HG02938 (cell line): ENCODE data around the gene KCNJ4.
"Not testable (repeated sequence)": the region's sequence is repeated elsewhere in the genome, so short reads cannot be mapped to it uniquely, and the experiment has no call there.

Source experiments
- ATAC-seq: cut with Tn5 transposase; IDR thresholded peaks from one replicate; pipeline ENCODE4 v1.9.1; 2021; ENCODE audit warnings: mild to moderate bottlenecking, moderate library complexity; ENCODE audit not compliant: unreplicated experiment

Gene KCNJ4

DNA sequence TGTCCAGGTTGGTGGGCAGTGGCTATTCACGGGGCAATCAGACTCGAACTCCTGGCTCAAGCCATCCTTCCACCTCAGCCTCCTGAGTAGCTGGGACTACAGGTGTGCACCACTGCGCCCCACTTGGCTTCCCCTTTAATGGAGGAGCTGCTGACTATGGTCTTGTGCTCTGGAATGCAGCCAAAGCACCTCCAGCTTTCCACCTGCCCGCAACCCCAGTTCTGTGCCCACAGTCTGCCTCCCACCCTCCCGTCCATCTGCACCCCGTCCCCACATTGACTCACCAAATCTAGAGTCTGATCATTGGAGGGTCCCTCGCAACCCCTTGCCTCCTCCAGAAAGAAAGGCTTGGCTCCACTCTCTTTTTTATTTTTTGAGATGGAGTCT, 41.0 kb downstream of the KCNJ4 start:
- no peak for ATAC-seq

DNA sequence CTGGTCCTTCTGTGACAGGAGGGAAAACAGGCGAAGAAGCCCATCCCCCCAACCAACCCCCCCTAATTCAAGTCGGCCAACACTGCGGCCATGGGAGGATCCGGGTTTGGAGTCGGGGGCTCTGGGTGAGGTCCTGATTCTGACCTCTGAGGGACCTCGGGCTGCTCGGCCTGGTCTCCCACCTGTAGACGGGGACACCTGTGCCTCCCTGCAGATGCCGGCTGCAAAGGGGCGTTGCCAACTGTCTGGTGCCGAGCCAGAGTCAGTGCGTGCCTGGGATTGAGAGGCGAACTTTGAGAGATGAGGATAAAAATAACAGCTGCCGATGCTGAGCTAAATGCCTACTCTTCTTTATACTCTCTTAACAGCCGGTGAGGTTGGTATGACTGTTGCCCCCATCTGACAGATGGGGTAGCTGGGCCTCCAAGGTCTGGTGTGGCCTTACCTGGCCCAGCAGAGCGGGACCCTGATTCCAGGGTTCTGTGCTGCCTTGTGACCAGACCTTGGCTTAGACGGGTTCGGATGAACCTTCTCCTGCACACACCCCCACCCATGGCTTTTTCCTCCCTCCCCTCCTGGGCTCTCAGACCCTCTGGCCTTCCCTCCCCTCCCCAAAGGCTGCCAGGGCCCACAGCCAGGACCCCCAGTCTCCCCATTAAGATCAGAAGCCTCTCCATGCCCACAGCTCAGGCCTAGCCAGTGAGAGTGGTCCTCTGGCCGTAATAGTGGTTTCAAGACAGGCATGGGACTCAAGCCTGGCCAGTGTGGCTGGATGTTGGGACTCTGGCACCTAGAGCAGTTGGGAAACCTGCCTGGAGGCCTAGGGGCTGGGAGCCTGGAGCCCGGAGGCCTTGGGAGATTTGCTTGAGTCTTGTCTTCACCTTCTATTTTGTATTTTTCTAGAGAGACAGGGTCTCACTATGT, 41.7 kb downstream of the KCNJ4 start:
- no peak for ATAC-seq

DNA sequence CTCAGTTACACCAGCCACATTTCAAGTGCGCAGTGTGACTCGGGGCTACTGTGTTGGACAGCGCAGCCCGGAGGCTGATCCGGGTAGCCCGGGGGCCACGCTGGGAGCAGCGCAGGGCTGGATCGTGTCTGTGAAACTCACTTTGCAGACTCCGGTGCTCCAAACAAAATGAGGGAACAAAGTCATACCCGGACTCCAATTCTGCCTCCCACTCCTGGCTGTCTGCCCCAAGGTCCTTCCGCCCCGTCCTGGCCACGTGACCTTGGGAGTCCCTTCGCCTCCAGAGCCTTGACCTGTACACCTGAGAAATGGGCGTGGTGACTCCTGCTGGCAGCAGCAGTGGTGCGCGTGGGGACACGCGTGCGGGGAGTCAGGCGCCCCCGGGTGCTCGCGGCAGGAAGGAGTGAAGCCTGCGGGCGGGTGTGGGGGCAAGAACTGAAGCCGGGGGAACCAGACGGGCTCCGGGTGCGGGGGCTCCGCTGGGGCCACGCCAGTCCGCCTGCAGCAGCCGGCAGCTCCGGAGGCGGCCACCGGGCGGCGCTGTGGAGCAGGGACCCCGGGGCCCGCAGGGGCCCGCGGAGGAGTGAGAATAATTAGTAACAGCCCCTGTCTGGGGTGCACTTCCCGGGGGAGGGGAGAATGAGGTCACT, 42.4 kb downstream of the KCNJ4 start:
- no peak for ATAC-seq

DNA sequence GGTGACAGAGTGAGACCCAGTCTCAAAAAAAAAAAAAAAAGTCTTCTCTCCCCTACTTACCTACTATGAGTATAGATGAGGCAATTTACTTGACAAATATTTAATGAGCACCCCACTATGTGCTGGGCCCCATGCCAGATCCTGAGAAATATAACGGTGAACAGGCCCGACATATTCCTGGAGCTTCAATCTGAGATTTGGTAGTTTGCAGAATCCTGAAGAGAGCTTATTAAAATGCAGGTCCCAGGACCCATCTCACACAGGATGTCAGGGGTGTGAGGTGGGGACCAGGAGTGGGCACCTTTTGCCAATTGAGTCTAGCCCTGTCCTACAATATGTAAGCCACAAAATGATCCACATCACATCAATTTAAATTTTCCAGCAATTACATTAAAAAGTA, 44.0 kb downstream of the KCNJ4 start:
- no peak for ATAC-seq

DNA sequence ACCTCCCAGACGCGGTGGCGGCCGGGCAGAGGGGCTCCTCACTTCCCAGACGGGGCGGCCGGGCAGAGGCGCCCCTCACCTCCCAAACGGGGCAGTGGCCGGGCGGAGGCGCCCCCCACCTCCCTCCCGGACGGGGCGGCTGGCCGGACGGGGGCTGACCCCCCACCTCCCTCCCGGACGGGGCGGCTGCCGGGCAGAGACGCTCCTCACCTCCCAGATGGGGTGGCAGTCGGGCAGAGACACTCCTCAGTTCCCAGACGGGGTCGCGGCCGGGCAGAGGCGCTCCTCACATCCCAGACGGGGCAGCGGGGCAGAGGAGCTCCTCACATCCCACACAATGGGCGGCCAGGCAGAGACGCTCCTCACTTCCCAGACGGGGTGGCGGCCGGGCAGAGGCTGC, 45.1 kb downstream of the KCNJ4 start:
- not testable (repeated sequence) for ATAC-seq

DNA sequence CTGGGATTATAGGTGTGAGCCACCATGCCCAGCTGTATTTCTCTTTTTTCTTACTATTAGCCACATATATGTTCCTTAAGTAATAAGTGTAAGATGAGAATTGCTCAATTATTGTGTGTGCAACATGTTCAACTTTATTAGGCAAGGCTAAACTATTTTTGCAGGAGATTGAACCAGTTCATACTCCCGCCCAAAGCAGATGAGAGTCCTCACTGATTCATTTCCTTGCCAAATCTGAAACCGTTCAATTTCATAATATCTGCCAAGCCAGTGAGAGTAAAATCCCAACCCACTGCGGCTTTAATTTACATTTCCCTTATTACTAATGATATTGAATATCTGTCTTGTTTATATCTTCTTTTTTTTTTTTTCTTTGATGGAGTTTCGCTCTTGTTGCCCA, 48.4 kb downstream of the KCNJ4 start:
- no peak for ATAC-seq

DNA sequence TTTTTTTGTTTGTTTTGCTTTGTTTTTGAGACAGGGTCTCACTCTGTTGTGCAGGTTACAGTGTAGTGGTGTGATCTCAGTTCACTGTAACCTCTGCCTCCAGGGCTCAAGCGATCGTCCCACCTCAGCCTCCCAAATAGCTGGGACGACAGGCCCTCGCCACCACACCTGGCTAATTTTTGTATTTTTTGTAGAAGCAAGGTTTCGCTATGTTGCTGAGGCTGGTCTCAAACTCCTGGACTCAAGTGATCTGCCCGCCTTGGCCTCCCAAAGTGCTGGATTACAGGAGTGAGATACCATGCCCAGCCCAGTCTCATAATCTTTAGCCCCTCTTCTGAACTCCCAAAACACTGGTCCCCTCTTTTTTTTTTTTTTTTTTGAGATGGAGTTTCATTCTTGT, 50.6 kb downstream of the KCNJ4 start:
- ATAC-seq, result no peak

DNA sequence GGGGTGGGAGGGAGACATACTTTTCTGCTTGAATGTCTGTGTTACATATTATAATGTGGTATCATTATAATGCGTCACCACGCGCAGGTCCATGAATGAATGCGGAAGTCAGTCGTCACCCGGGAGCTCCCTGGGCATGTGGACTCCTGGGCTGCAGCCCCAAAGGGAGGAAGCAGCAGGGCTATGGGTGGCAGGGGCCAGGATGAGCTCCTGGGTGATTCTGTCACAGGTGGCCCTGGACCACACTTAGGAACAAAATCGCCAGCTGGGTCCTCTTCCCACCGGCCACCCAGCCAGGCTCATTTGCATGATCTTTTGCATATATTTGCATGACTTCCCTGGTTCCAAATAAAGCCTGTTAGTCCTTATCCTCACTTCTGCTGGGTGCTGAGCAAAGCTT, 51.2 kb downstream of the KCNJ4 start:
- ATAC-seq, result no peak

DNA sequence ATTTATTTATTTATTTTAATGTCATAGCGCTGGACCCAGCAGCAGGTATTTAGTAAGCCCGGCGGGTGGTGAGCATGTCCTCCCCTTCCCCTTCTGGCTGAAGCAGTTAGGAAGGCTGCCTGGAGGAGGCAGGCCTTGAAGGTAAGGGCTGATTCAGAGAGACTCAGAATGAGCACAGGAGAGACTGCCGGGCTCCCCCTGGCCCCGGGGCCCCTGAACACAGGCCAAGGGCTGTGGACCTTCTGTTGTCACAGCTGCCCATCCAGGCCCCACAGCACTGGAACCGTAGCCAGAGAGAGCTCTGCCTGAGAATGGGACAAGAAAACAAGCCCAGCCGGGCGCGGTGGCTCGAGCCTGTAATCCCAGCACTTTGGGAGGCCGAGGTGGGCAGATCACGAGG, 52.8 kb downstream of the KCNJ4 start:
- ATAC-seq, result no peak

DNA sequence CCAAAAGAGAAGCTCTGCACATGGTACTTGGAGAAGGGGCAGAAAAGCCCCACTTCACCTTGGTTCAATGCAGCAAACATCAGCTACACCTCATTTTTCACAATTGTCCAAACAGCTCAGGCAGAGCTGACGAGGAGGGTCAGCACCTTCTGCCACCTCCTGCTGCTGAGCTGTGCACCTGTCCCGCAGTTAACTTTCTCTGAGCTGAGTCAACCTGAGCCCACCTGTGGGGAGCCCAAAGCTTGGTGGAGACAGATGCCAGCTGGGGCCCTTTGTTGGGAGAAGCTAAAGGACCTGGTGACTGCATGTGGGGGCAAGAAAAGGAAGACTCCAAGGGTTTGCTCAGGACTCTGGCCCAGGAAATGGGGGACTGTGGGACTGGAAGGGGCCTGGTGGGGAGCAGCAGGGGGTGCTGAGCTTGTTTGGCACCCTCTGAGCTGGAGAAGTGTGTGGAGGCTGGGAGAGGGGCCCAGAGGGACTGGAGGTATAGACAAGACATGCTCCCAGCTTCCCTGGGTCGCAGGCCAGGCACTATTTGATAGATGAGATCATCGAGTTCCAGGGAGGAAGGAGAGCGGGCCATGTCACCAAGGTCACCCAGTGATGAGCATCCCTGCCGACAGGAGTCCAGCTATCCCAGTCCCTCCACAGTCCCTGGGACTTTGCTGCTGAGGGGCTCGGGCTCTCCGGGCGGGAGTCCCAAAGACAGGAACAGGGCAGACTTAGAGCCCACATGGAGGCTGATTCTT, 53.5 kb downstream of the KCNJ4 start:
- ATAC-seq, result no peak

DNA sequence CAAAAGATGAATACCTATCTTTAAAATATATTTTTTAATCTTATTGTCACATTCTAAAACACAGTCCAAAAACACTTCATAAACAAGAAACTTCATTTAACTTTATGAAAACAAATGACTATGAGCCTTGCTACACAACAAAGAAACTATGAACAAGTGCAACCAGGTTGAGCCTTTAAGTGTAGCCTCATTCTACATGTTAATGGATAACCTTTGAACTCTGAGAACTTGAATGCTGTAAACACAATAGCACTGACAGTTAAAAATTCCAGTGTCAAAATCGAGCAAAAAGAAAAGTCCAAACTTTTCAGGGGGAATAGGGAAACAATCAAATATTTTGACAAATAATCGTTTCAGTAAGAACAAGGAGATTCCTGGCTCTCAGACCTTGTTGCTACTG, 54.7 kb downstream of the KCNJ4 start:
- not testable (repeated sequence) for ATAC-seq

DNA sequence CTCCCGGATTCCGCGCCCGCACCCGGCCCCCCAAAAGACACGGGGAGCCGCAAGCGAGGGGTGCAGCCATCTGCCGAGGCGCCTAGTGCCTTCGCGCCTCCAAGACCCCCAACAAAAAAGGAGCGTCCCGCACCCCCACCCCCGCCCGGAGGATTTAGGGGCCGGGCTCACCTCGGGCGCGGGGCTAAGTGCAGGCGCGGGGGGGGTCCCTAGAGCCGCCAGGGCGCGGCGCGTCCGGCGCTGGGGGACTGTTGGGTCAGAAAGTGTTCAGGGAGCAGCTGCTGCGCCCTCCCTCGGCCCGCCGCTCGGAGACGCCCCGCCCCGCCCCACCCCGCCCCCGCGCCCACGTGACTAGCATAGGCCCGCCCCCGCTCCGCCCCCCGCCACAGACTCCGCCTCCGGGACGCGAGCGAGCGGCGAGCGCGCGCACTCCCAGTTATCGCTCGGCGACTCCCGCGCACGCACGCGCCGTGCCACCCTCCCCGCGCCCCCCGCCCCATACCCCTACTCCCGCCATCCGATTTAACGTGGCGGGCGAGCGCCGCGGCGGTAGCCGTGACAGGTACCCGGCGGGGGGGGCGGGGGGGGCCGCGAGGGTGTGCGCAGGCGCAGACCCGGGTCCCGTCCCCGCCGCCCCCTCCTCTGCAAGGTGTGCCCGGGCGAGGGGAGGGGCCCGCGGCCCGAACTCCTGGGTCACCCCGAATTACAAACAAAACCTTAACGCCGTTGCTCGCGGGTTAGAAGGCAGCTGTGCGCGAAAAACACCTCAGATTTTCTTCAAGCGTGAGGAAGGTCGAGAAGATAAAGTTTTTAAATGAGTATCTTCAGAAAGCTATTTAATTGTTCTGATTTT, 56.2 kb downstream of the KCNJ4 start:
- ATAC-seq, result peak; percentile 41

DNA sequence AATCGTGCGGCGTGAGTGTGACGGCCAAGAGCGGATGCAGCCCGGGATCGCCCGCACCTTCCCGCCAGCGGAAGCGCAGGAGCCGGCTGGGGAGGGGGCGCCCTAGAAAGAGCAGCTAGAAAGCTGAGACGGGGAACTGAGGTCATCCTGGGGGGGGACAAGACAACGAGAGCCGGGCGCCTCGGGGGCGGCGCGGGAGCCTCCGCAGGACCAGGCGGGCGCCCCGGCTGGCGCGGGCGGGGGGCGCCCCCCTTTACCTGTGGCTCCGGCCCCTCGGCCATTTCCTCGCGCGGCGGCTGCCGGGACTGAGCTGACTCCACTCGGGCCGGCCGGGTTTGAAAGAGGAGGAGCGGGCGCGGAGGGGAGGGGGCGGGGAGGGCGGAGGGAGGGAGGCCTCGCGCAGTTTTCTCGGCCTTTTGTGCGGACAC, 56.8 kb downstream of the KCNJ4 start:
- peak; percentile 10 for ATAC-seq

DNA sequence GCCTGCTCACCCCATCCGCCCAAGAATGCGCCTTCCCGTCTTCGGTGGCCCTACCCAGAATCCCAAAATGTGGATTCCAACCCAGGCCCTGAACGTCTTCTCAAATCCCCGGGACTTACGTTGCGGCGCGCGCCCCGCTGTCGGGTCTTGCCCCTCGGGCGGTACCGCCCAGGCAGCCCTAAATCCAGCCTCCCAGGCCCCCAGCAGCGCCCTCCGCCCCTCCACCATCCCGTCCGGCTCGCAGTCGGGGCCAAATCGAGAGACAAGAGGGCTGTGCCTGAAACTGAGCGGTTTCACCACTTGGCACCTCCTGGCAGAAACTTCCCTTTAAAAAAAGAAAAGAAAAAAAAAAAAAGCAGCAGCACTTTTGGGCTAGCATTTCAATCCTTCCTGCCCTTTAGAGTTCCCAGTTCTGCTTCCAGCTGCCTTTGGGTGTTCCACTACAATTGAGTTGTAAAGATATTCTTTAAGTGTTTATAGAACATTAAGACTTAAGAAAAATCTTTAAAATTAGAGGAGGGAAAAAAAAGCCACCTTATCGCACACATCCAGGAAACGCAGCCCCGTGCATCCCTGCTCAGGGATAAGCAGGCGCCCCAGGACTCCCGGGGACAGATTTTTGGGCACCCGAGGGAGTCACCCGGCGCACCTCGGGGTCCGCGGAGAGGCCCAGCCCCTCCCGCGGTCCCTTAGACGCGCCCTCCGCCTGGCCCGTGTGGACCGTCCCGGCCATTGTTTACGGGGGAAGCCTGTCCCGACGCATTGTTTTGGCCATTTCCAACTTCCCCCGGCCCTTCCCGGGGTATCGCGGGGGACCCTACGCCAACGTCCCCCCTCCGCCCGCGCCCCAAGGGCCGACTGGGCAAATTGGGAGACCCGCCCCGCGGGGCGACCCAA, 57.6 kb downstream of the KCNJ4 start:
- no peak for ATAC-seq

DNA sequence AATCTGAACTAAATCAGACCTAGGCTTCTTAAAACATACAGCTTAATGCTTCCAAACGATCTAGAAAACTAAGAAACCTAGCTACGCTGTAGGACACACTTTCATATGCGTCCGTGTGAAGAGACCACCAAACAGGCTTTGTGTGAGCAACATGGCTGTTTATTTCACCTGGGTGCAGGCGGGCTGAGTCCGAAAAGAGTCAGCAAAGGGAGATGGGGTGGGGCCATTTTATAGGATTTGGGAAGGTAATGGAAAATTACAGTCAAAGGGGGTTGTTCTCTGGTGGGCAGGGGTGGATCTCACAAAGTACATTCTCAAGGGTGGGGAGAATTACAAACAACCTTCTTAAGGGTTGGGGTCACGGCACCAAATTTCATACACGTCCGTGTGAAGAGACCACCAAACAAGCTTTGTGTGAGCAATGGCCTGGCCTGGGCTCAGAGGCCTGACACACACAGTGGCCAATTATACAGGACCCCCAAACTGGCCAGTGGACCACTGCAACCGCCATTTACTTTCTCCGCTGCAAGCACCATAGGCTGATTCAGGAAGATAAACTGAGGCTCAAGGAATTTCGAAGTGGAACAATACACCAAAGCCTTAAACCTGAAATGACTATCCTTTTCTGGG, 58.4 kb downstream of the KCNJ4 start:
- ATAC-seq, result not testable (repeated sequence)

DNA sequence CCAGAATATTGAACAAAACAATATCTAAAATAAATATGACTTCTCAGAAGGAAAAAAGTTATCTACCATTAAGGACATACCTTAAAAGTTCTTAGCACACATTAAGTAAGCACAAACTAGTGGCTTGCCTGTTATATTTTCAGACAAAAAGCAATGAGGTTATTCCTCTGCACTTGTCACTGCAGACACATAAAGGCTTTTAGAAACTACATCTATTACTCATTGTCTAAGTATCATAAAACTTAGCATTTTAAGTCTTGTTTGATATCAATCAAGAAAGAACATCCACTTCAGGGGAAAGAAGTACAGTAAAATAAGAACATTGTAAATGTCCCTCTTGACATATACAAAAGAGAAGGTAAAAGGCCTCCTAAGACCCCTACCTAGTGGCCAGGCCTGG, 59.1 kb downstream of the KCNJ4 start:
- ATAC-seq, result not testable (repeated sequence)

DNA sequence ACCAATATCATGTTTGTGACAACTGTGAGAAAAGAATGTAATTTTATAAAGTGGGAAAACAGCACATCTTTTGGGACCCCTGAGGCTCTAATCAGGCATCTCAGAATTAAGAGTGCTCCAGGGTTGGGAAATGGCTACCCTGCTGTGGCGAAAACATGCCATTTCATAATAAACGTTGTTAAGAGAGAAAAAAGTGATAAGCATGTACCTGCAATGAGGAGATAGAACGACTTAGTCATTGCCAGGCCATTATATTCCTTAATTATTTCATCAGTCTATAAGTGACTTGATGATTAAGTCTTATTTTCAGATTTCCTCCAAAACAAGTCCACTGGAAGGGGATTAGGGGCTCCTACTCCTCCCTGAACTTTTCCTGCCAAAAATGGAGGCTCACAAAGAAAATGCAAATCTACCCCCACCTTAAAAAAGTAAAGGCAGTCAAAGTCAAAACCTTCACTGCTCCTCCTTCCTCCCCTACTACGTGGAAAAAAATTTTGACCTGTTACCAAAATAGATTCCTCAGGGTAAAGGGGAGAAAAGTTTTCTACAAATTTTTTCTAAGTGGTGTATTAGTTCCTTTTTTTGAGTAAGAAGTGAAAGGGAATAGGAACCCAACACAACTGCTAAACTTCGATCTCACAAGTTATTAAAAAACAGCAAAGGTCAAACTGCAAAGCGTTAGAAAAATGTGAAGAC, 59.9 kb downstream of the KCNJ4 start:
- not testable (repeated sequence) for ATAC-seq

DNA sequence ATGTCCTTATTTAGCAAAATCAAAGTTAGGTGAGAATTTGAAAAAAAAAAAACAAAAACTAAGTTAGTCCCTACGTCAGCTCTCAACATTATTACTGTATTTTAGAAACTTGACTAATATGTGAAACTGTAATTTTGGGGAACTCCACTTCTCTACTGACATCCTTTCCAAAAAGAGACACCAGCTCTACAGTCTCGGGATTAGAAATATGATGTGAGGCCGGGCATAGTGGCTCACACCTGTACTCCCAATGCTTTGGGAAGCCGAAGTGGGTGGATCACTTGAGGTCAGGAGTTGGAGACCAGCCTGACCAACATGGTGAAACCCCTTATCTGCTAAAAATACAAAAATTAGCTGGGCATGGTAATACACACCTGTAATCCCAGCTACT, 65.6 kb downstream of the KCNJ4 start:
- ATAC-seq, result not testable (repeated sequence)
